Measurements from ENCODE around the gene MYO15A.

Gene MYO15A

DNA sequence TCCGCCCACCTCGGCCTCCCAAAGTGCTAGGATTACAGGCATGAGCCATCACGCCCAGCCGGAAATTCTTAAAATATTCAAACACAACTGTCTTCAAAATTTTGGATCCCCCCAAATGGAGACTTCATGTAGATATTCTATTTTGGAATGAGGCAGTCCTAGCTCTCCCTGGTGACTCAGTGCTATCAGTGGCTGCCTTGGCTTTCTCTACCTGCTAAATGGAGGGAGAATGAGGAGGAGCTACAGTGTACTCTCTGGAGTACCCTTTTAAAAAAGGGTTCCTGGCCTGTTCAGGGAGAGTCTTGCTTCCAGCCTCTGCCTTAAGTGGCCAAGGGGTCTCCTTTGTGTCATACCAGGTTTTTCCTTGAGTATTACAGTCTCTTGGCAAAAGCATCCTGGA lies 85.8 kb downstream of the MYO15A start:
- Histone ChIP-seq H3K27ac (ENCODE audit: extremely low read depth, low read depth, low read length) (0 out of 2 replicates have a peak overlapping the region, but pooled peaks have one; percentile 34), H3K4me3 (ENCODE audit: low read depth, low read length) (no peak overlapping the region), H3K4me1 (ENCODE audit: control insufficient read depth, insufficient read depth, low read length) (peaks cover 9% of the 10 kb centered on the region), H3K36me3 (ENCODE audit: control insufficient read depth in 2 of 2, insufficient read depth in 1 of 2, low read length in 2 of 2) (peaks cover 59 to 89% of the 10 kb centered on the region in 2 experiments), H3K9me3 (ENCODE audit: control insufficient read depth, insufficient read depth, low read depth, low read length) (no peaks in the 10 kb centered on the region)
- ChIA-PET POLR2A (interaction anchor here (3.2 kb wide), 1 partner anchor 11 kb away, joined by 24 read pairs; the partner anchor contains the start of gene ALKBH5), CTCF (no interaction called here)
- TF ChIP-seq BCL11A (tag by site-specific recombination; IDR thresholded peaks at IDR 0.05; ENCODE audit: low read depth) = no peak
- no peak for TF ChIP-seq ZNF610 (tag by site-specific recombination; IDR thresholded peaks at IDR 0.05; ENCODE audit: borderline replicate concordance)

DNA sequence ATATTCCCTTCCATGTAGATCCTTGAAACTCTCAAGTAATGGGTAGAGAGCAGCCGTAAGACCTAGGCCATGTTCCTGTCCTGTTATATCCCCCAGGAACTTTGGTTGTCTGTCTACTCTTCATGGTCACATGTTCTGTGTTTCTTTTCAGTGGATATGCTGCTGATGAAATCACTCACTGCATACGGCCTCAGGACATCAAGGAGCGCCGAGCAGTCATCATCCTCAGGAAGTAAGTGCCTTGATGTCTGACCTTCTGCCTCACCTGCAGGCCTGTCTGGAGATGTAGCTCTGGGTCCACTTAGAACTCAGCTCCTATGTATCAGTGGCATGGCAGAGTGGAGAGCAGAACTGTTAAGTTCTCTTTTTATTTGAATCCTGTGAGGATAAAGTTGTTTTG lies 86.2 kb downstream of the MYO15A start:
- H3K27ac ChIP-seq (ENCODE audit: extremely low read depth, low read depth, low read length) = 0 out of 2 replicates have a peak overlapping the region, but pooled peaks have one; percentile 34
- CTCF ChIA-PET = no interaction called here
- TF ChIP-seq ZBTB17 (tag by site-specific recombination; IDR thresholded peaks at IDR 0.05) = peak; percentile 81
- TF ChIP-seq ZNF600 (tag by site-specific recombination; IDR thresholded peaks at IDR 0.05) = no peak
- no peak overlapping the region for H3K4me3 ChIP-seq (ENCODE audit: low read depth, low read length)
- H3K36me3 ChIP-seq (ENCODE audit: control insufficient read depth in 2 of 2, insufficient read depth in 1 of 2, low read length in 2 of 2) = peaks cover 62 to 89% of the 10 kb centered on the region in 2 experiments
- H3K9me3 ChIP-seq (ENCODE audit: control insufficient read depth, insufficient read depth, low read depth, low read length) = no peaks in the 10 kb centered on the region
- peaks cover 7% of the 10 kb centered on the region for H3K4me1 ChIP-seq (ENCODE audit: control insufficient read depth, insufficient read depth, low read length)
- POLR2A ChIA-PET = no interaction called here

DNA sequence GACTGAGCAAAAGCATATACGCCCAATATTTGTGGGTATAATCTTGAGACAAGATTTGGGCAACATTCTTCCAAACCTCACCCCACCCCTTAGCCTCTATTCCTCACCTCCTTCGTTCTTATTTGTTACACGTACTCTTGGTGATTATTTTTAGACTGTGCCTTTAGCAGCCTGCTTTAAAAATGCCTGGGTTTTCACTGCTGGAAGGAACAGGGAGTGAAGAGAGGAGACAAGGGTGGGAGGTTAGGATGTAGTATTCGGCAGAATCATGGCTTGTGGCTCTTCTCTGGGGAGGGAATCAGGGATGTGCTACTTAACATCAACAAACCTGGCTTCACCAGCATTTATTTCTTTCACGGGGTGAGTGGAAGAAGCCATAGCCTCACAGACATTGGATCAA lies 86.7 kb downstream of the MYO15A start:
- peaks cover 5% of the 10 kb centered on the region for H3K4me1 ChIP-seq (ENCODE audit: control insufficient read depth, insufficient read depth, low read length)
- POLR2A ChIA-PET = no interaction called here
- no peaks in the 10 kb centered on the region for H3K9me3 ChIP-seq (ENCODE audit: control insufficient read depth, insufficient read depth, low read depth, low read length)
- H3K4me3 ChIP-seq (ENCODE audit: low read depth, low read length) = no peak overlapping the region
- no peak overlapping the region for H3K27ac ChIP-seq (ENCODE audit: extremely low read depth, low read depth, low read length)
- CTCF ChIA-PET = no interaction called here
- H3K36me3 ChIP-seq (ENCODE audit: control insufficient read depth in 2 of 2, insufficient read depth in 1 of 2, low read length in 2 of 2) = peaks cover 62 to 90% of the 10 kb centered on the region in 2 experiments
- TF ChIP-seq HOXC10 (CRISPR knock-in tag; IDR thresholded peaks at IDR 0.05) = no peak
- no peak for TF ChIP-seq PRDM1 (tag by site-specific recombination; IDR thresholded peaks at IDR 0.05)
- no peak for TF ChIP-seq BCL11B (tag by site-specific recombination; IDR thresholded peaks at IDR 0.05; ENCODE audit: low read depth)
- TF ChIP-seq, protein P1, sequence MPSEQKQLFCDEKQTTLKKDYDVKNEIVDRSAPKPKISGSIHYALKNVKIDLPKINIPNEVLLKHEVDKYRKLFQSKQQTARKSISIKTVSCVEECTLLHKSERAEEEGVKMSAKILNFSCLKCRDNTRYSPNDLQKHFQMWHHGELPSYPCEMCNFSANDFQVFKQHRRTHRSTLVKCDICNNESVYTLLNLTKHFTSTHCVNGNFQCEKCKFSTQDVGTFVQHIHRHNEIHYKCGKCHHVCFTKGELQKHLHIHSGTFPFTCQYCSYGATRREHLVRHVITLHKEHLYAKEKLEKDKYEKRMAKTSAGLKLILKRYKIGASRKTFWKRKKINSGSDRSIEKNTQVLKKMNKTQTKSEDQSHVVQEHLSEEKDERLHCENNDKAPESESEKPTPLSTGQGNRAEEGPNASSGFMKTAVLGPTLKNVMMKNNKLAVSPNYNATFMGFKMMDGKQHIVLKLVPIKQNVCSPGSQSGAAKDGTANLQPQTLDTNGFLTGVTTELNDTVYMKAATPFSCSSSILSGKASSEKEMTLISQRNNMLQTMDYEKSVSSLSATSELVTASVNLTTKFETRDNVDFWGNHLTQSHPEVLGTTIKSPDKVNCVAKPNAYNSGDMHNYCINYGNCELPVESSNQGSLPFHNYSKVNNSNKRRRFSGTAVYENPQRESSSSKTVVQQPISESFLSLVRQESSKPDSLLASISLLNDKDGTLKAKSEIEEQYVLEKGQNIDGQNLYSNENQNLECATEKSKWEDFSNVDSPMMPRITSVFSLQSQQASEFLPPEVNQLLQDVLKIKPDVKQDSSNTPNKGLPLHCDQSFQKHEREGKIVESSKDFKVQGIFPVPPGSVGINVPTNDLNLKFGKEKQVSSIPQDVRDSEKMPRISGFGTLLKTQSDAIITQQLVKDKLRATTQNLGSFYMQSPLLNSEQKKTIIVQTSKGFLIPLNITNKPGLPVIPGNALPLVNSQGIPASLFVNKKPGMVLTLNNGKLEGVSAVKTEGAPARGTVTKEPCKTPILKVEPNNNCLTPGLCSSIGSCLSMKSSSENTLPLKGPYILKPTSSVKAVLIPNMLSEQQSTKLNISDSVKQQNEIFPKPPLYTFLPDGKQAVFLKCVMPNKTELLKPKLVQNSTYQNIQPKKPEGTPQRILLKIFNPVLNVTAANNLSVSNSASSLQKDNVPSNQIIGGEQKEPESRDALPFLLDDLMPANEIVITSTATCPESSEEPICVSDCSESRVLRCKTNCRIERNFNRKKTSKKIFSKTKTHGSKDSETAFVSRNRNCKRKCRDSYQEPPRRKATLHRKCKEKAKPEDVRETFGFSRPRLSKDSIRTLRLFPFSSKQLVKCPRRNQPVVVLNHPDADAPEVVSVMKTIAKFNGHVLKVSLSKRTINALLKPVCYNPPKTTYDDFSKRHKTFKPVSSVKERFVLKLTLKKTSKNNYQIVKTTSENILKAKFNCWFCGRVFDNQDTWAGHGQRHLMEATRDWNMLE (tag by site-specific recombination; conservative IDR thresholded peaks at IDR 0.05; ENCODE audit: low read depth) = no peak
- no peak for TF ChIP-seq ZNF2 (tag by site-specific recombination; IDR thresholded peaks at IDR 0.05)
- TF ChIP-seq TCF7L2 (IDR thresholded peaks at IDR 0.05; ENCODE audit: borderline replicate concordance, low read depth, low read length) = no peak
- TF ChIP-seq, protein P2, sequence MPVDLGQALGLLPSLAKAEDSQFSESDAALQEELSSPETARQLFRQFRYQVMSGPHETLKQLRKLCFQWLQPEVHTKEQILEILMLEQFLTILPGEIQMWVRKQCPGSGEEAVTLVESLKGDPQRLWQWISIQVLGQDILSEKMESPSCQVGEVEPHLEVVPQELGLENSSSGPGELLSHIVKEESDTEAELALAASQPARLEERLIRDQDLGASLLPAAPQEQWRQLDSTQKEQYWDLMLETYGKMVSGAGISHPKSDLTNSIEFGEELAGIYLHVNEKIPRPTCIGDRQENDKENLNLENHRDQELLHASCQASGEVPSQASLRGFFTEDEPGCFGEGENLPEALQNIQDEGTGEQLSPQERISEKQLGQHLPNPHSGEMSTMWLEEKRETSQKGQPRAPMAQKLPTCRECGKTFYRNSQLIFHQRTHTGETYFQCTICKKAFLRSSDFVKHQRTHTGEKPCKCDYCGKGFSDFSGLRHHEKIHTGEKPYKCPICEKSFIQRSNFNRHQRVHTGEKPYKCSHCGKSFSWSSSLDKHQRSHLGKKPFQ (tag by site-specific recombination; IDR thresholded peaks at IDR 0.05) = no peak
- TF ChIP-seq, protein P3, sequence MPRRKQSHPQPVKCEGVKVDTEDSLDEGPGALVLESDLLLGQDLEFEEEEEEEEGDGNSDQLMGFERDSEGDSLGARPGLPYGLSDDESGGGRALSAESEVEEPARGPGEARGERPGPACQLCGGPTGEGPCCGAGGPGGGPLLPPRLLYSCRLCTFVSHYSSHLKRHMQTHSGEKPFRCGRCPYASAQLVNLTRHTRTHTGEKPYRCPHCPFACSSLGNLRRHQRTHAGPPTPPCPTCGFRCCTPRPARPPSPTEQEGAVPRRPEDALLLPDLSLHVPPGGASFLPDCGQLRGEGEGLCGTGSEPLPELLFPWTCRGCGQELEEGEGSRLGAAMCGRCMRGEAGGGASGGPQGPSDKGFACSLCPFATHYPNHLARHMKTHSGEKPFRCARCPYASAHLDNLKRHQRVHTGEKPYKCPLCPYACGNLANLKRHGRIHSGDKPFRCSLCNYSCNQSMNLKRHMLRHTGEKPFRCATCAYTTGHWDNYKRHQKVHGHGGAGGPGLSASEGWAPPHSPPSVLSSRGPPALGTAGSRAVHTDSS (tag by site-specific recombination; IDR thresholded peaks at IDR 0.05) = no peak
- TF ChIP-seq ZNF292 (tag by site-specific recombination; IDR thresholded peaks at IDR 0.05; ENCODE audit: borderline replicate concordance, low read depth) = no peak
- no peak for TF ChIP-seq ZNF175 (tag by site-specific recombination; IDR thresholded peaks at IDR 0.05)
- no peak for TF ChIP-seq ZNF555 (tag by site-specific recombination; conservative IDR thresholded peaks at IDR 0.05)
- TF ChIP-seq, protein P4, sequence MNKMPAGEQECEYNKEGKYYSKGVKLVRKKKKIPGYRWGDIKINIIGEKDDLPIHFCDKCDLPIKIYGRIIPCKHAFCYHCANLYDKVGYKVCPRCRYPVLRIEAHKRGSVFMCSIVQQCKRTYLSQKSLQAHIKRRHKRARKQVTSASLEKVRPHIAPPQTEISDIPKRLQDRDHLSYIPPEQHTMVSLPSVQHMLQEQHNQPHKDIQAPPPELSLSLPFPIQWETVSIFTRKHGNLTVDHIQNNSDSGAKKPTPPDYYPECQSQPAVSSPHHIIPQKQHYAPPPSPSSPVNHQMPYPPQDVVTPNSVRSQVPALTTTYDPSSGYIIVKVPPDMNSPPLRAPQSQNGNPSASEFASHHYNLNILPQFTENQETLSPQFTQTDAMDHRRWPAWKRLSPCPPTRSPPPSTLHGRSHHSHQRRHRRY (tag by site-specific recombination; IDR thresholded peaks at IDR 0.05) = no peak
- TF ChIP-seq ZNF660 (tag by site-specific recombination; IDR thresholded peaks at IDR 0.05) = no peak

Data from HEK293 (cell line).